MM.1S (cell line): ENCODE results near the gene PSD2.

Experiments
- DNase-seq: peaks from one replicate; pipeline ENCODE4 v3.0.0-alpha.2; 2015
- H2AFZ ChIP-seq: fragments of 300-600 bp; sonication (generic); 2 replicates; pipeline ENCODE4 v1.6.0; 2016; ENCODE audit warnings: antibody characterized with exemption, low read length
- H3F3A ChIP-seq: fragments of 300-600 bp; sonication (generic); 2 replicates; pipeline ENCODE4 v1.6.1; 2016; ENCODE audit warnings: mild to moderate bottlenecking, antibody characterized with exemption, low read length, moderate library complexity, mixed read lengths; ENCODE audit not compliant: insufficient read depth
- H3K27ac ChIP-seq: fragments of 300-600 bp; sonication (generic); 2 replicates; pipeline ENCODE4 v1.5.1; 2016; ENCODE audit warnings: mild to moderate bottlenecking, low read length
- H3K27me3 ChIP-seq: fragments of 300-600 bp; sonication (generic); replicated peaks from 2 replicates; pipeline ENCODE4 v1.6.0; 2016; ENCODE audit warnings: low read length; ENCODE audit not compliant: insufficient read depth
- H3K36me3 ChIP-seq: fragments of 300-600 bp; sonication (generic); replicated peaks from 2 replicates; pipeline ENCODE4 v1.6.1; 2016; ENCODE audit warnings: mild to moderate bottlenecking, low read length, mixed read lengths; ENCODE audit not compliant: insufficient read depth
- H3K4me1 ChIP-seq: fragments of 300-600 bp; sonication (generic); 2 replicates; pipeline ENCODE4 v1.6.1; 2016; ENCODE audit warnings: low read length, mixed read lengths
- H3K4me2 ChIP-seq: fragments of 300-600 bp; sonication (generic); 2 replicates; pipeline ENCODE4 v1.6.0; 2016; ENCODE audit warnings: low read depth, low read length
- H3K4me3 ChIP-seq: fragments of 300-600 bp; sonication (generic); 2 replicates; pipeline ENCODE4 v1.5.1; 2016; ENCODE audit warnings: low read length, mixed read lengths
- H3K79me2 ChIP-seq: fragments of 300-600 bp; sonication (generic); 2 replicates; pipeline ENCODE4 v1.6.1; 2016; ENCODE audit warnings: mixed run types, low read length, mixed read lengths
- H3K9ac ChIP-seq: fragments of 300-600 bp; sonication (generic); 2 replicates; pipeline ENCODE4 v1.6.1; 2016; ENCODE audit warnings: low read length, mixed read lengths
- H3K9me2 ChIP-seq: fragments of 300-600 bp; sonication (generic); replicated peaks from 2 replicates; pipeline ENCODE4 v1.6.1; 2016; ENCODE audit warnings: mild to moderate bottlenecking, low read length, mixed read lengths; ENCODE audit not compliant: insufficient read depth
- H3K9me3 ChIP-seq: fragments of 300-600 bp; sonication (generic); replicated peaks from 2 replicates; pipeline ENCODE4 v1.6.1; 2016; ENCODE audit warnings: mild to moderate bottlenecking, low read length, mixed read lengths; ENCODE audit not compliant: insufficient read depth
- H4K20me1 ChIP-seq: fragments of 300-600 bp; sonication (generic); 2 replicates; pipeline ENCODE4 v1.6.1; 2016; ENCODE audit warnings: mild to moderate bottlenecking, low read length, moderate library complexity, mixed read lengths; ENCODE audit not compliant: insufficient read depth
- CTCF ChIP-seq: fragments of 300-600 bp; sonication (generic); IDR thresholded peaks from 2 replicates; pipeline ENCODE4 v1.5.1; 2016; ENCODE audit warnings: antibody characterized with exemption, low read length, mixed read lengths
- EZH2 ChIP-seq: fragments of 300-600 bp; sonication (generic); optimal IDR thresholded peaks from 2 replicates; pipeline ENCODE3; 2017; ENCODE audit warnings: low read depth, mild to moderate bottlenecking, antibody characterized with exemption, low read length, mixed read lengths
- EZH2phosphoT487 ChIP-seq: fragments of 300-600 bp; sonication (generic); IDR thresholded peaks from 2 replicates; pipeline ENCODE4 v1.6.1; 2018; ENCODE audit warnings: antibody characterized with exemption, low read length

The PSD2 gene

DNA sequence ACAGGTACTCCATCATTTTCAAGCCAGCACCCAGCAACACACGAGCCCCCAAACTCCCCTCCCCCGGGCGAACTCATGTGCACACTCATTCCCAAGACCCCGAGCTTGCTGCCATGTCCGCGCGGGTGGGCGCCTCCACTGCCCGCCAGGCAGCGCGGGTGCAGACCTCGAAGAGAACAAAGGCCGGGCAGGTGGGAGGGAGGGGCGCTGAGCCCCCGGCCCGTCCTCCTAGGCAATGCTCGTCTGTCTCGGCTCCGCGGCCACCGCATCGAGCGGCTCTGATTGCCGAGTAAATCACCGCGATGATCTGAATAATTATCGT lies 47.1 kb upstream of the PSD2 start:
- Histone ChIP-seq H3K4me1 (peaks cover 10% of the 10 kb centered on the region; the same call in 1 of the 2 replicates), H3K4me2 (no peak overlapping the region), H2AFZ (no peak overlapping the region), H3K9ac (no peak overlapping the region), H3K4me3 (no peak overlapping the region), H3K79me2 (no peaks in the 10 kb centered on the region), H4K20me1 (no peaks in the 10 kb centered on the region), H3K36me3 (no peaks in the 10 kb centered on the region), H3K9me3 (no peaks in the 10 kb centered on the region), H3K27me3 (peaks cover 39% of the 10 kb centered on the region), H3F3A (no peaks in the 10 kb centered on the region), H3K9me2 (no peaks in the 10 kb centered on the region), H3K27ac (no peak overlapping the region)
- no peak for TF ChIP-seq EZH2
- TF ChIP-seq CTCF = no peak
- TF ChIP-seq EZH2phosphoT487 = no peak
- no peak for DNase-seq

- Histone ChIP-seq H3K79me2 (no peaks in the 10 kb centered on the region), H3K4me2 (no peak overlapping the region), H3F3A (no peaks in the 10 kb centered on the region), H2AFZ (no peak overlapping the region), H3K27ac (no peak overlapping the region), H3K4me3 (no peak overlapping the region), H4K20me1 (no peaks in the 10 kb centered on the region), H3K27me3 (peaks cover 39% of the 10 kb centered on the region), H3K4me1 (peaks cover 10% of the 10 kb centered on the region; the same call in 1 of the 2 replicates), H3K9me2 (no peaks in the 10 kb centered on the region), H3K9ac (no peak overlapping the region), H3K36me3 (no peaks in the 10 kb centered on the region), H3K9me3 (no peaks in the 10 kb centered on the region)
- DNase-seq = no peak
- TF ChIP-seq EZH2phosphoT487 = no peak
- TF ChIP-seq EZH2 = no peak
These were observed 46.4 kb upstream of the PSD2 start for GRCh38 chr5:139749242-139749641.

GRCh38 chr5:139751236-139751635 lies 44.4 kb upstream of the PSD2 start:
- no peaks in the 10 kb centered on the region for H3K79me2 ChIP-seq
- no peaks in the 10 kb centered on the region for H3K9me3 ChIP-seq
- H3K36me3 ChIP-seq = no peaks in the 10 kb centered on the region
- no peak overlapping the region for H3K4me3 ChIP-seq
- no peaks in the 10 kb centered on the region for H4K20me1 ChIP-seq
- no peaks in the 10 kb centered on the region for H3K9me2 ChIP-seq
- peaks cover 53% of the 10 kb centered on the region for H3K27me3 ChIP-seq
- H3K4me1 ChIP-seq = peaks cover 10% of the 10 kb centered on the region; the same call in 1 of the 2 replicates
- no peaks in the 10 kb centered on the region for H3F3A ChIP-seq
- no peak for DNase-seq
- no peak overlapping the region for H3K27ac ChIP-seq
- H3K4me2 ChIP-seq = no peak overlapping the region
- no peak for TF ChIP-seq CTCF
- no peak for TF ChIP-seq EZH2
- TF ChIP-seq EZH2phosphoT487 = no peak
- no peak overlapping the region for H3K9ac ChIP-seq
- H2AFZ ChIP-seq = no peak overlapping the region

GRCh38 chr5:139752506-139753473 lies 42.8 kb upstream of the PSD2 start:
- Histone ChIP-seq H3K27me3 (peaks cover 45% of the 10 kb centered on the region), H3K79me2 (no peaks in the 10 kb centered on the region), H3K9ac (no peak overlapping the region), H3K36me3 (no peaks in the 10 kb centered on the region), H3K9me2 (no peaks in the 10 kb centered on the region), H2AFZ (no peak overlapping the region), H3K4me3 (no peak overlapping the region), H3F3A (no peaks in the 10 kb centered on the region), H3K4me1 (no peaks in the 10 kb centered on the region), H3K9me3 (no peaks in the 10 kb centered on the region), H4K20me1 (no peaks in the 10 kb centered on the region), H3K27ac (no peak overlapping the region), H3K4me2 (no peak overlapping the region)
- TF ChIP-seq CTCF (no peak), EZH2 (no peak), EZH2phosphoT487 (no peak)
- no peak for DNase-seq
